Measurements from ENCODE around the gene JAZF1.

DNA sequence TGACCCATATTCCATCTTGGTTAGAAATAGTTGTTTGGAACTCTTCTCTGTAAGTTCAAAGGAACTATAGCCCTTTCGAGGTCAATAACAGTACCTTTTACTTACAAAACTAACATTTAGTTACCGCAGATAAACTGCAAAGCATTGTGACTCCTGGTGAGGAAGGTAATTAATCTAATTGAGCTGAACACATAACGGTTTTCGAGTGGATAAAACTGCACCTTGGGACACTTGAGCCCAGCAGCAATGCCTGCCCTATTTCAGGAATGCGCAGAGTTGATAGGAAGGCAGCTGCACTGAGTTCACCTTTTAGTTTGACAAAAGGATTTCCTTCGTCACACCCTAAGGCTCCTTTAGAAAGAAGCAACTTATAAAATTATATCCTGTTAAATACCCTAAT lies 75.4 kb downstream of the JAZF1 start:
- no peak for TF ChIP-seq POLR2A (IDR thresholded peaks at IDR 0.05)
- TF ChIP-seq, protein P1, sequence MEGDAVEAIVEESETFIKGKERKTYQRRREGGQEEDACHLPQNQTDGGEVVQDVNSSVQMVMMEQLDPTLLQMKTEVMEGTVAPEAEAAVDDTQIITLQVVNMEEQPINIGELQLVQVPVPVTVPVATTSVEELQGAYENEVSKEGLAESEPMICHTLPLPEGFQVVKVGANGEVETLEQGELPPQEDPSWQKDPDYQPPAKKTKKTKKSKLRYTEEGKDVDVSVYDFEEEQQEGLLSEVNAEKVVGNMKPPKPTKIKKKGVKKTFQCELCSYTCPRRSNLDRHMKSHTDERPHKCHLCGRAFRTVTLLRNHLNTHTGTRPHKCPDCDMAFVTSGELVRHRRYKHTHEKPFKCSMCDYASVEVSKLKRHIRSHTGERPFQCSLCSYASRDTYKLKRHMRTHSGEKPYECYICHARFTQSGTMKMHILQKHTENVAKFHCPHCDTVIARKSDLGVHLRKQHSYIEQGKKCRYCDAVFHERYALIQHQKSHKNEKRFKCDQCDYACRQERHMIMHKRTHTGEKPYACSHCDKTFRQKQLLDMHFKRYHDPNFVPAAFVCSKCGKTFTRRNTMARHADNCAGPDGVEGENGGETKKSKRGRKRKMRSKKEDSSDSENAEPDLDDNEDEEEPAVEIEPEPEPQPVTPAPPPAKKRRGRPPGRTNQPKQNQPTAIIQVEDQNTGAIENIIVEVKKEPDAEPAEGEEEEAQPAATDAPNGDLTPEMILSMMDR (IDR thresholded peaks at IDR 0.05) = no peak
